Measurements from ENCODE around the gene MAVS.

GRCh38 chr20:3815703-3816315 lies 30.8 kb upstream of the MAVS start:
- TF ChIP-seq CTCF (IDR thresholded peaks at IDR 0.05; ENCODE audit: low read depth, low read length) (no peak), EZH2phosphoT487 (IDR thresholded peaks at IDR 0.05; ENCODE audit: low read depth) (no peak)

Data from OCI-LY3 (cell line).